Tibial nerve (tissue), 3 donors: ENCODE results near the gene SLC35G2.
"Not testable (repeated sequence)": the region's sequence is repeated elsewhere in the genome, so short reads cannot be mapped to it uniquely, and the experiment has no call there.

ENCODE experiments used
- CTCF ChIP-seq, 5 experiments: fragments of 200-600 bp in 3 of 5; fragments of 450-650 bp in 2 of 5; sonication (generic) in 3 of 5; IDR thresholded peaks; one replicate each; pipeline ENCODE4 v1.5.1; 2016 to 2019; ENCODE audit warnings: antibody characterized with exemption in 5 of 5, mild to moderate bottlenecking in 3 of 5, moderate library complexity in 2 of 5
- POLR2A ChIP-seq, 2 donors: fragments of 450-650 bp; IDR thresholded peaks; one replicate each; pipeline ENCODE4 v1.6.1; 2017; ENCODE audit warnings: antibody characterized with exemption in 2 of 2, mild to moderate bottlenecking in 2 of 2, moderate library complexity in 2 of 2

- not testable (repeated sequence) for TF ChIP-seq CTCF, POLR2A (IDR thresholded peaks at IDR 0.05)
Measured at GRCh38 chr3:136897171-136897570, 78.2 kb downstream of the SLC35G2 start.
